Muscle layer of duodenum (tissue), 2 donors: ENCODE data around the gene CFAP100.

Source experiments
- H3K27ac ChIP-seq: one replicate; pipeline ENCODE4 v1.7.0; 2013; ENCODE audit warnings: mild to moderate bottlenecking, low read length
- H3K27me3 ChIP-seq: one replicate; pipeline ENCODE4 v1.7.0; 2013; ENCODE audit warnings: low read depth, mild to moderate bottlenecking, control low read depth, low read length
- H3K36me3 ChIP-seq, 2 donors: one replicate each; pipeline ENCODE4 v1.7.0; 2013; ENCODE audit warnings: low read length in 2 of 2, control low read depth in 1 of 2, mild to moderate bottlenecking in 1 of 2; ENCODE audit not compliant: insufficient read depth in 2 of 2, control insufficient read depth in 1 of 2
- H3K4me1 ChIP-seq, 2 donors: one replicate each; pipeline ENCODE4 v1.7.0; 2013; ENCODE audit warnings: low read length in 2 of 2, mild to moderate bottlenecking in 2 of 2, control low read depth in 1 of 2, moderate library complexity in 1 of 2; ENCODE audit not compliant: insufficient read depth in 2 of 2, control insufficient read depth in 1 of 2
- H3K4me3 ChIP-seq, 2 donors: one replicate each; pipeline ENCODE4 v1.7.0; 2013; ENCODE audit warnings: low read length in 2 of 2, low read depth in 1 of 2, mild to moderate bottlenecking in 1 of 2
- H3K9me3 ChIP-seq, 2 donors: one replicate each; pipeline ENCODE4 v1.7.0; 2013; ENCODE audit warnings: low read length in 2 of 2, control low read depth in 1 of 2, mild to moderate bottlenecking in 1 of 2; ENCODE audit not compliant: control insufficient read depth in 1 of 2
- donor health status: healthy.

CFAP100 gene

GRCh38 chr3:126398423-126399350 is 4.0 kb downstream of the CFAP100 start:
- H3K27me3 ChIP-seq: no peaks in the 10 kb centered on the region
- no peak overlapping the region for H3K4me3 ChIP-seq
- H3K4me1 ChIP-seq: peaks cover 0 to 8% of the 10 kb centered on the region in 2 donors
- H3K9me3 ChIP-seq: no peaks in the 10 kb centered on the region
- H3K36me3 ChIP-seq: no peaks in the 10 kb centered on the region
- no peak overlapping the region for H3K27ac ChIP-seq

GRCh38 chr3:126399351-126399735 is 4.6 kb downstream of the CFAP100 start:
- Histone ChIP-seq H3K27me3 (no peaks in the 10 kb centered on the region), H3K36me3 (no peaks in the 10 kb centered on the region), H3K4me1 (peaks cover 0 to 8% of the 10 kb centered on the region in 2 donors), H3K4me3 (no peak overlapping the region), H3K9me3 (no peaks in the 10 kb centered on the region), H3K27ac (no peak overlapping the region)

GRCh38 chr3:126399756-126400155 is 5.0 kb downstream of the CFAP100 start:
- no peak overlapping the region for H3K27ac ChIP-seq
- H3K36me3 ChIP-seq: no peaks in the 10 kb centered on the region
- H3K4me1 ChIP-seq: peaks cover 0 to 4% of the 10 kb centered on the region in 2 donors
- no peaks in the 10 kb centered on the region for H3K27me3 ChIP-seq
- H3K9me3 ChIP-seq: no peaks in the 10 kb centered on the region
- no peak overlapping the region for H3K4me3 ChIP-seq

- no peaks in the 10 kb centered on the region for H3K4me1 ChIP-seq
- H3K27me3 ChIP-seq: no peaks in the 10 kb centered on the region
- H3K4me3 ChIP-seq: no peak overlapping the region
- H3K36me3 ChIP-seq: no peaks in the 10 kb centered on the region
- H3K27ac ChIP-seq: no peak overlapping the region
- H3K9me3 ChIP-seq: no peaks in the 10 kb centered on the region
Measured at GRCh38 chr3:126401611-126402160, 7.0 kb downstream of the CFAP100 start.

GRCh38 chr3:126402178-126402577 is 7.5 kb downstream of the CFAP100 start:
- Histone ChIP-seq H3K4me1 (no peaks in the 10 kb centered on the region), H3K36me3 (no peaks in the 10 kb centered on the region), H3K9me3 (peaks cover 0 to 3% of the 10 kb centered on the region in 2 donors), H3K4me3 (no peak overlapping the region), H3K27ac (no peak overlapping the region), H3K27me3 (no peaks in the 10 kb centered on the region)

GRCh38 chr3:126402666-126403302 is 8.1 kb downstream of the CFAP100 start:
- Histone ChIP-seq H3K4me1 (no peaks in the 10 kb centered on the region), H3K9me3 (peaks cover 0 to 7% of the 10 kb centered on the region in 2 donors), H3K27ac (no peak overlapping the region), H3K4me3 (no peak overlapping the region), H3K36me3 (no peaks in the 10 kb centered on the region), H3K27me3 (no peaks in the 10 kb centered on the region)

GRCh38 chr3:126406389-126407296 is 11.9 kb downstream of the CFAP100 start:
- no peaks in the 10 kb centered on the region for H3K27me3 ChIP-seq
- H3K4me3 ChIP-seq: no peak overlapping the region
- H3K27ac ChIP-seq: no peak overlapping the region
- H3K9me3 ChIP-seq: peaks cover 0 to 7% of the 10 kb centered on the region in 2 donors
- H3K36me3 ChIP-seq: no peaks in the 10 kb centered on the region
- no peaks in the 10 kb centered on the region for H3K4me1 ChIP-seq

GRCh38 chr3:126407412-126408044 is 12.8 kb downstream of the CFAP100 start:
- Histone ChIP-seq H3K4me1 (no peaks in the 10 kb centered on the region), H3K9me3 (peaks cover 0 to 7% of the 10 kb centered on the region in 2 donors), H3K36me3 (no peaks in the 10 kb centered on the region), H3K27me3 (no peaks in the 10 kb centered on the region), H3K4me3 (no peak overlapping the region), H3K27ac (no peak overlapping the region)

- Histone ChIP-seq H3K4me3 (no peak overlapping the region), H3K9me3 (peaks cover 0 to 7% of the 10 kb centered on the region in 2 donors), H3K4me1 (no peaks in the 10 kb centered on the region), H3K36me3 (no peaks in the 10 kb centered on the region), H3K27me3 (no peaks in the 10 kb centered on the region), H3K27ac (no peak overlapping the region)
Measured at GRCh38 chr3:126408099-126408498, 13.4 kb downstream of the CFAP100 start.

- Histone ChIP-seq H3K27ac (no peak overlapping the region), H3K4me1 (no peaks in the 10 kb centered on the region), H3K4me3 (no peak overlapping the region), H3K9me3 (no peaks in the 10 kb centered on the region), H3K27me3 (no peaks in the 10 kb centered on the region), H3K36me3 (no peaks in the 10 kb centered on the region)
Measured at GRCh38 chr3:126412841-126413692, 18.4 kb downstream of the CFAP100 start.
